ENCODE data around the gene ATXN7L1.

Gene ATXN7L1

GRCh38 chr7:105567821-105568220 is 308.6 kb downstream of the ATXN7L1 start:
- Histone ChIP-seq H3K9me3 (ENCODE audit: insufficient read depth, low read length) (no peaks in the 10 kb centered on the region), H3K36me3 (ENCODE audit: insufficient read depth, insufficient read length, low read length) (peaks cover 44% of the 10 kb centered on the region), H3K4me1 (ENCODE audit: insufficient read depth, insufficient read length) (no peaks in the 10 kb centered on the region), H3K4me3 (ENCODE audit: insufficient read length, low read depth) (no peak overlapping the region), H3K27me3 (ENCODE audit: insufficient read depth, insufficient read length) (no peaks in the 10 kb centered on the region), H3K9ac (ENCODE audit: insufficient read length, low read depth) (no peak overlapping the region)
- TF ChIP-seq YY1 (IDR thresholded peaks at IDR 0.05; ENCODE audit: insufficient read depth, insufficient read length): no peak
- TF ChIP-seq ZNF274 (IDR thresholded peaks at IDR 0.05; ENCODE audit: low read depth, low read length): no peak
- no peak for TF ChIP-seq SUZ12 (IDR thresholded peaks at IDR 0.05; ENCODE audit: extremely low read depth, insufficient read depth, insufficient read length)
- DNase-seq (ENCODE audit: low read depth, low spot score): no peak

GRCh38 chr7:105567024-105567423 is 309.4 kb downstream of the ATXN7L1 start:
- H3K4me1 ChIP-seq (ENCODE audit: insufficient read depth, insufficient read length): no peaks in the 10 kb centered on the region
- H3K4me3 ChIP-seq (ENCODE audit: insufficient read length, low read depth): no peak overlapping the region
- TF ChIP-seq YY1 (IDR thresholded peaks at IDR 0.05; ENCODE audit: insufficient read depth, insufficient read length) (no peak), ZNF274 (IDR thresholded peaks at IDR 0.05; ENCODE audit: low read depth, low read length) (no peak), SUZ12 (IDR thresholded peaks at IDR 0.05; ENCODE audit: extremely low read depth, insufficient read depth, insufficient read length) (no peak)
- no peaks in the 10 kb centered on the region for H3K9me3 ChIP-seq (ENCODE audit: insufficient read depth, low read length)
- H3K27me3 ChIP-seq (ENCODE audit: insufficient read depth, insufficient read length): no peaks in the 10 kb centered on the region
- no peak overlapping the region for H3K9ac ChIP-seq (ENCODE audit: insufficient read length, low read depth)
- H3K36me3 ChIP-seq (ENCODE audit: insufficient read depth, insufficient read length, low read length): peaks cover 45% of the 10 kb centered on the region
- no peak for DNase-seq (ENCODE audit: low read depth, low spot score)

- peaks cover 51% of the 10 kb centered on the region for H3K36me3 ChIP-seq (ENCODE audit: insufficient read depth, insufficient read length, low read length)
- no peaks in the 10 kb centered on the region for H3K4me1 ChIP-seq (ENCODE audit: insufficient read depth, insufficient read length)
- H3K4me3 ChIP-seq (ENCODE audit: insufficient read length, low read depth): no peak overlapping the region
- TF ChIP-seq YY1 (IDR thresholded peaks at IDR 0.05; ENCODE audit: insufficient read depth, insufficient read length): no peak
- TF ChIP-seq SUZ12 (IDR thresholded peaks at IDR 0.05; ENCODE audit: extremely low read depth, insufficient read depth, insufficient read length): no peak
- no peak for TF ChIP-seq ZNF274 (IDR thresholded peaks at IDR 0.05; ENCODE audit: low read depth, low read length)
- no peaks in the 10 kb centered on the region for H3K27me3 ChIP-seq (ENCODE audit: insufficient read depth, insufficient read length)
- H3K9ac ChIP-seq (ENCODE audit: insufficient read length, low read depth): no peak overlapping the region
- no peak for DNase-seq (ENCODE audit: low read depth, low spot score)
- no peaks in the 10 kb centered on the region for H3K9me3 ChIP-seq (ENCODE audit: insufficient read depth, low read length)
These were observed 311.2 kb downstream of the ATXN7L1 start for GRCh38 chr7:105565190-105565589.

GRCh38 chr7:105559926-105560325 is 316.5 kb downstream of the ATXN7L1 start:
- Histone ChIP-seq H3K27me3 (ENCODE audit: insufficient read depth, insufficient read length) (no peaks in the 10 kb centered on the region), H3K9me3 (ENCODE audit: insufficient read depth, low read length) (no peaks in the 10 kb centered on the region), H3K4me1 (ENCODE audit: insufficient read depth, insufficient read length) (no peaks in the 10 kb centered on the region), H3K4me3 (ENCODE audit: insufficient read length, low read depth) (no peak overlapping the region), H3K36me3 (ENCODE audit: insufficient read depth, insufficient read length, low read length) (peaks cover 56% of the 10 kb centered on the region), H3K9ac (ENCODE audit: insufficient read length, low read depth) (no peak overlapping the region)
- DNase-seq (ENCODE audit: low read depth, low spot score): no peak
- TF ChIP-seq YY1 (IDR thresholded peaks at IDR 0.05; ENCODE audit: insufficient read depth, insufficient read length) (no peak), SUZ12 (IDR thresholded peaks at IDR 0.05; ENCODE audit: extremely low read depth, insufficient read depth, insufficient read length) (no peak), ZNF274 (IDR thresholded peaks at IDR 0.05; ENCODE audit: low read depth, low read length) (no peak)
